Stomach (tissue), 9 donors: ENCODE results near the gene MPP1. TPM values are rescaled to one million over a fixed set of nuclear protein-coding genes. Genes with fewer than 3 reads are reported as not detected.

Source experiments
- DNase-seq, 2 donors: peaks; one replicate each; pipeline versions ENCODE4 v3.0.0 to v3.0.0-alpha.2; 2013 to 2019
- H3K27ac ChIP-seq, 5 donors: fragments of 200-600 bp in 4 of 5; sonication (generic) in 4 of 5; one replicate each; pipeline ENCODE4 v1.5.1; 2013 to 2019; ENCODE audit warnings: mild to moderate bottlenecking in 1 of 5, moderate library complexity in 1 of 5
- H3K27me3 ChIP-seq, 3 donors: fragments of 200-600 bp; sonication (generic); one replicate each; pipeline ENCODE4 v1.5.1; 2017 to 2019; ENCODE audit warnings: mixed run types in 1 of 3
- H3K36me3 ChIP-seq, 4 donors: fragments of 200-600 bp; sonication (generic); 1 replicate in 3 of 4; 2 replicates in 1 of 4; pipeline ENCODE4 v1.5.1; 2016 to 2019
- H3K4me1 ChIP-seq, 4 donors: fragments of 200-600 bp; sonication (generic); one replicate each; pipeline ENCODE4 v1.5.1; 2016 to 2019
- H3K4me3 ChIP-seq, 4 donors: fragments of 200-600 bp; sonication (generic) in 3 of 4; one replicate each; pipeline ENCODE4 v1.5.1; 2016 to 2019; ENCODE audit warnings: mild to moderate bottlenecking in 1 of 4
- H3K9me3 ChIP-seq, 4 donors: fragments of 200-600 bp; sonication (generic); one replicate each; pipeline ENCODE4 v1.5.1; 2016 to 2019
- EP300 ChIP-seq: sonication (generic); formaldehyde crosslinking; IDR thresholded peaks from one replicate; pipeline ENCODE4 v1.6.1; 2017; ENCODE audit warnings: antibody characterized with exemption
- POLR2A ChIP-seq, 4 donors: fragments of 450-650 bp; IDR thresholded peaks; one replicate each; pipeline ENCODE4 v1.6.1; 2016; ENCODE audit warnings: antibody characterized with exemption in 4 of 4, control low read depth in 2 of 4, mild to moderate bottlenecking in 1 of 4, moderate library complexity in 1 of 4
- POLR2AphosphoS5 ChIP-seq, 3 donors: sonication (generic); formaldehyde crosslinking; IDR thresholded peaks; one replicate each; pipeline ENCODE4 v1.6.1; 2016; ENCODE audit warnings: antibody characterized with exemption in 3 of 3
- WGBS, 5 donors: extraction: QIAGEN DNeasy Blood & Tissue Kit in 3 of 5; methylation state at CpG; one replicate each; pipeline versions ENCODE4 v1.1.5 to v1.1.7; 2013 to 2018; 5-methylcytosine and 5-hydroxymethylcytosine counted together
- intact Hi-C: fragments of 100-400 bp; cut with DNase I; formaldehyde crosslinking; loops from one replicate; pipeline ENCODE4 v1.15.1; 2023; ENCODE audit warnings: low total_unique reads
- polyA plus RNA-seq, 3 donors: library from polyadenylated mRNA; stranded (reverse); fragments of 200-250 nt; gene quantifications; one replicate each; pipeline ENCODE4 v1.2.3, GENCODE V29; 2013
- total RNA-seq, 5 donors: library from RNA; depleted of rRNA; stranded (reverse); fragments of >200 nt; gene quantifications; one replicate each; pipeline versions ENCODE4 v1.1.0 to v1.2.3, GENCODE V29; 2014 to 2016
- TF ChIP-seq, protein P1 (sequence below), 7 experiments: fragments of 450-650 bp in 4 of 7; fragments of 200-600 bp in 3 of 7; sonication (generic) in 3 of 7; IDR thresholded peaks; one replicate each; pipeline ENCODE4 v1.5.1; 2016 to 2019; ENCODE audit warnings: antibody characterized with exemption in 7 of 7, control low read depth in 2 of 7, mild to moderate bottlenecking in 1 of 7
- donor health status: healthy with polysubstance abuse.
- donor health status: Bipolar disorder and iron deficiency.
- donor health status: healthy.

Gene MPP1
- total and polyA plus RNA-seq, 8 donors: 3.5 to 26.4 (median 9.1) TPM

DNA sequence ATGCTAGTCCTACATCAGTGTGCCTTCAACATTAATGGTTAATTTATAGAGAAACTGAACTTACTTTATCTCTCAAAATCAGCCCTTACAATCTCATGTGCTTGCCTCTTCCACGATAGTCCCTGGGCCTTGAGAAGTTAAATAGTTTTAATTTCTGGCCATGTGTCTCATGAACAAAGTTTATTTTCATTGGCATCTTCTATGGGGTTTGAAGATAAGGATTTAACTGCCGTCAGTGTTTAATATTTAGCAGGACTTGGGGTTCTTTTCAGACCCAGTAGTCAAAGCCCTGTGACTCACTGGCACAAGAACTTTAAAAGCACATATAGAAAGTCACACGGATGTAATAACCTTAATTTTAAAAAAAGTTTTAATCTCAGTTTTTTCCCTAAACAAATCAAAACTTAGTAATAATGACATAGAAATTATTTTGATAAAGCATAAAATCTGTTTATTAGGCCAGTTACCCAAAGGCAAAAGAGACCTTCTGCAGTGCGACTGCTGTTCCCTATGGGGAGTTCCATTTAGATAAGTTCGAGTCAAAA lies 10.1 kb upstream of the MPP1 start:
- WGBS, 5 donors: 47 to 59% (median 55%) methylated on average over 5 of the region's 5 CpGs
- DNase-seq: no peak
- Histone ChIP-seq H3K4me3 (no peak overlapping the region), H3K9me3 (no peaks in the 10 kb centered on the region), H3K36me3 (no peaks in the 10 kb centered on the region), H3K27me3 (no peaks in the 10 kb centered on the region), H3K27ac (no peak overlapping the region), H3K4me1 (no peaks in the 10 kb centered on the region)
- TF ChIP-seq POLR2A (IDR thresholded peaks at IDR 0.05) (no peak), POLR2AphosphoS5 (IDR thresholded peaks at IDR 0.05) (no peak), EP300 (no peak)
- TF ChIP-seq, protein P1, sequence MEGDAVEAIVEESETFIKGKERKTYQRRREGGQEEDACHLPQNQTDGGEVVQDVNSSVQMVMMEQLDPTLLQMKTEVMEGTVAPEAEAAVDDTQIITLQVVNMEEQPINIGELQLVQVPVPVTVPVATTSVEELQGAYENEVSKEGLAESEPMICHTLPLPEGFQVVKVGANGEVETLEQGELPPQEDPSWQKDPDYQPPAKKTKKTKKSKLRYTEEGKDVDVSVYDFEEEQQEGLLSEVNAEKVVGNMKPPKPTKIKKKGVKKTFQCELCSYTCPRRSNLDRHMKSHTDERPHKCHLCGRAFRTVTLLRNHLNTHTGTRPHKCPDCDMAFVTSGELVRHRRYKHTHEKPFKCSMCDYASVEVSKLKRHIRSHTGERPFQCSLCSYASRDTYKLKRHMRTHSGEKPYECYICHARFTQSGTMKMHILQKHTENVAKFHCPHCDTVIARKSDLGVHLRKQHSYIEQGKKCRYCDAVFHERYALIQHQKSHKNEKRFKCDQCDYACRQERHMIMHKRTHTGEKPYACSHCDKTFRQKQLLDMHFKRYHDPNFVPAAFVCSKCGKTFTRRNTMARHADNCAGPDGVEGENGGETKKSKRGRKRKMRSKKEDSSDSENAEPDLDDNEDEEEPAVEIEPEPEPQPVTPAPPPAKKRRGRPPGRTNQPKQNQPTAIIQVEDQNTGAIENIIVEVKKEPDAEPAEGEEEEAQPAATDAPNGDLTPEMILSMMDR (IDR thresholded peaks at IDR 0.05): no peak
- intact Hi-C loops: no loop called here

DNA sequence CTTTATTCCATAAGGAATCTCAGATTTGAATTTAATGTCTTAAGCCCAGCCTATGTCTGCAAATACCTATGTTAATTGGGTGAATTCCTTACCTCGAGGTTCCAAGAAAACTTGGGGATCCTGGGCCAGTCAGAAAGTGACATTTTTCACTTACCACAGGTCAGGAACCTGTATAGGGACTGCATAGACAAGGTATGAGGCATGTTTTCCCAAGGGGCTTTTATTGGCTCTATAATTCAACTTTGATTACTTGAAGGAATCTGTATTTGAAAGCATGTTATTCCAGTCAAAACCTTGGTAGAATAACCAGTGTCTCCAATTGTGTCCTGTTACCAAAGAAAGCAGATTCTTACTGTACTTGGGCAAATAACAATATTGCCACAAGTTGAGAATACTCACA lies 8.5 kb upstream of the MPP1 start:
- no peak overlapping the region for H3K4me3 ChIP-seq

DNA sequence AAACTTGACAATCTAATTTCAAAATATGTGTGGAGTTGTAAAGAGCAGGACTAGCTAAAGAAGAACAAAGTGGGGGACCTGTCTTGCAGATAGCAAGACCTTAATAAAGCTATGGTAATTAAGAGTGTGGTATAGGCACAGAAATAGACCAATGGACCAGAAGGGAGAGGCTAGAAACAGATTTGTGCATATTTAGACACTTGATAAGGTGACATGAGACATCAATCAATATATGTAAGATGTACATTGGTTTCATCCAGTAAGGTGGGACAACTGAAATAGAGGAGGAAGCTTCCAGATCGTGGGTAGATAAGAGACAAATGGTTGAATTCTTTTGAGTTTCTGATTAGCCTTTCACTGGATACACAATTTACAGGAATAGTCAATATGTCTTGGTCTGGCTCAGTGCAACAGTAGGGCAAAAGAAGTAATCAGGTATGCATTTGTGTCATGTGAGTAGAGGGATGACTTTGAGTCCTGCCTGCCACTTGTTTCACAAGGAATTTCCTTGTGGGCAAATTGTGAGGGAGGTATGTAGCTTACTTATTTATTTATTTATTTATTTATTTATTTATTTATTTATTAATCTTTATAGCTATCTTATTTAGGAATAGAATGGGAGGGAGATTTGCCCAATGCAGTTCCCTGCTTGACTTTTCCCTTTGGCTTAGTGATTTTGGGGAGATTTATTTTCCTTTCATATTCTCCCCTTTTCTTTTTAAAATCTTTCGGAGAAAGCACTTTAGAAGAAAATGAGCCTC lies 7.2 kb upstream of the MPP1 start:
- TF ChIP-seq POLR2AphosphoS5 (IDR thresholded peaks at IDR 0.05): no peak
- TF ChIP-seq EP300: no peak
- TF ChIP-seq POLR2A (IDR thresholded peaks at IDR 0.05): no peak
- TF ChIP-seq, protein P1 (IDR thresholded peaks at IDR 0.05): no peak
- Histone ChIP-seq H3K4me1 (no peaks in the 10 kb centered on the region), H3K27ac (no peak overlapping the region), H3K4me3 (no peak overlapping the region), H3K9me3 (peaks cover 0 to under 1% (median 0%) of the 10 kb centered on the region in 4 donors), H3K36me3 (no peaks in the 10 kb centered on the region), H3K27me3 (no peaks in the 10 kb centered on the region)
- no peak for DNase-seq
- intact Hi-C loops: no loop called here
- 63 to 82% (median 77%) methylated on average over 2 of the region's 2 CpGs for WGBS, 5 donors

More for the DNA sequence above, 8.5 kb upstream of the MPP1 start:
- Histone ChIP-seq H3K4me1 (no peaks in the 10 kb centered on the region), H3K9me3 (no peaks in the 10 kb centered on the region), H3K27me3 (no peaks in the 10 kb centered on the region), H3K27ac (no peak overlapping the region), H3K36me3 (no peaks in the 10 kb centered on the region)
- TF ChIP-seq, protein P1 (IDR thresholded peaks at IDR 0.05): no peak
- no peak for TF ChIP-seq POLR2A (IDR thresholded peaks at IDR 0.05)
- no peak for TF ChIP-seq EP300
- TF ChIP-seq POLR2AphosphoS5 (IDR thresholded peaks at IDR 0.05): no peak
- intact Hi-C loops: no loop called here
- no peak for DNase-seq
- 0 to 40% (median 16%) methylated on average over 1 of the region's 1 CpG for WGBS, 5 donors

DNA sequence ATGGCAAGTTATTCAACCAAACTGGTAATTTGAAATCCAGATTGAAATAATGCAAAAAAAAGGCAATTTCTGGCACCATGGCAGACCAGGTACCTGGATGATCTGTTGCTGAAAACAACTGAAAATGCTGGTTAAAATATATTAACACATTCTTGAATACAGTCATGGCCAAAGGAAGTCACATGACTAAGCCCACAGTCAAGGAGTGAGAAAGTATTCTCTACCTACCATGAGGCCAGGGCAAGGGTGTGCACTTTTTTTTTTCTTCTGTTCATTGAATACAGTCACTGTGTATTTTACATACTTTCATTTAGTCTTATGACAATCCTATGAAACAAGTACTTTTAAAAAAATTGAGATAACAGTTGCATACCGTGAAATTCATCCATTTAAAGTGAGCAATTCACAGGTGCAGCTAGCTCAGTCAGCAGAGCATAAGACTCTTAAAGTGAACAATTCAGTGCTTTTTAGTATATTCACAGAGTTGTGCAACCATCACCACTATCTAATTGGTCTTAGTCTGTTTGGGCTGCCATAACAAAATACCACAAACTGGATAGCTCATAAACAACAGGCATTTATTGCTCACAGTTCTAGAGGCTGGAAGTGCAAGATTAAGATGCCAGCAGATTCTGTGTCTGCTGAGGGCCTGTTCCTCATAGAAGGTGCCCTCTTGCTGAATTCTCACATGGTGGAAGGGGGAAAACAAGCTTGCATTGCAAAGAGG lies 4.8 kb upstream of the MPP1 start:
- Histone ChIP-seq H3K4me3 (no peak overlapping the region), H3K9me3 (peaks cover 0 to 11% (median 4%) of the 10 kb centered on the region in 4 donors), H3K4me1 (peaks cover 0 to 5% (median 0%) of the 10 kb centered on the region in 4 donors), H3K27ac (no peak overlapping the region), H3K27me3 (peaks cover 0 to 1% (median 0%) of the 10 kb centered on the region in 3 donors), H3K36me3 (no peaks in the 10 kb centered on the region)
- WGBS, 5 donors: 63 to 91% (median 82%) methylated on average over 1 of the region's 1 CpG
- intact Hi-C loops: no loop called here
- no peak for DNase-seq
- TF ChIP-seq EP300: no peak
- TF ChIP-seq, protein P1 (IDR thresholded peaks at IDR 0.05): no peak
- TF ChIP-seq POLR2A (IDR thresholded peaks at IDR 0.05): no peak
- no peak for TF ChIP-seq POLR2AphosphoS5 (IDR thresholded peaks at IDR 0.05)
